Right lobe of liver (tissue), 4 donors: ENCODE results near the gene R3HDM2.

Source experiments
- CTCF ChIP-seq, 4 donors: fragments of 200-600 bp in 3 of 4; fragments of 450-650 bp in 1 of 4; IDR thresholded peaks; one replicate each; pipeline versions ENCODE4 v1.5.1 to v1.8.0; 2016 to 2022; ENCODE audit warnings: antibody characterized with exemption in 4 of 4, mild to moderate bottlenecking in 2 of 4
- POLR2A ChIP-seq: fragments of 450-650 bp; IDR thresholded peaks from one replicate; pipeline ENCODE4 v1.6.1; 2017; ENCODE audit warnings: antibody characterized with exemption, mild to moderate bottlenecking
- donor health status: DM: no; HTN: no; CAD: no.
- donor health status: DM: no; HTN: no; CAD: no.
- donor health status: DM: no; HTN: yes; CAD: no.

GRCh38 chr12:57477710-57478681, 47.2 kb upstream of the R3HDM2 start:
- TF ChIP-seq CTCF (IDR thresholded peaks at IDR 0.05) (no peak), POLR2A (no peak)
